Dermis microvascular lymphatic vessel endothelial cell (primary cell): ENCODE results near the gene SLC17A9. TPM values are rescaled to one million over a fixed set of nuclear protein-coding genes. Genes with fewer than 3 reads are reported as not detected.

Source experiments
- DNase-seq, 2 donors: peaks; one replicate each; pipeline versions ENCODE4 v3.0.0 to v3.0.0-alpha.2; 2010; ENCODE audit warnings: low read depth in 2 of 2
- total RNA-seq: library from RNA; depleted of rRNA; stranded (reverse); fragments of >200 nt; gene quantifications from 2 replicates; pipeline ENCODE4 v1.2.1, GENCODE V29; 2014

The SLC17A9 gene
- total RNA-seq, 1 donor from 2014 or later, result 5.4 TPM

- no peak for DNase-seq
Observed at GRCh38 chr20:62920039-62920645, 32.4 kb upstream of the SLC17A9 start.

GRCh38 chr20:62921119-62921687 lies 31.3 kb upstream of the SLC17A9 start:
- DNase-seq, result peak; percentile 73

GRCh38 chr20:62922451-62922921 lies 30.0 kb upstream of the SLC17A9 start:
- no peak for DNase-seq

- peak in 1 of 2 donors; percentile 89 for DNase-seq
Observed at GRCh38 chr20:62923059-62923668, 29.3 kb upstream of the SLC17A9 start.

GRCh38 chr20:62923669-62924441 lies 28.7 kb upstream of the SLC17A9 start:
- no peak for DNase-seq

GRCh38 chr20:62924442-62925075 lies 27.9 kb upstream of the SLC17A9 start:
- peak in 1 of 2 donors; percentile 38 for DNase-seq

- no peak for DNase-seq
Observed at GRCh38 chr20:62925076-62925419, 27.5 kb upstream of the SLC17A9 start.

- DNase-seq, result peak in 1 of 2 donors; percentile 31
Observed at GRCh38 chr20:62925420-62926228, 26.9 kb upstream of the SLC17A9 start.

- DNase-seq, result peak; percentile 68 to 89
Observed at GRCh38 chr20:62926229-62927127, 26.0 kb upstream of the SLC17A9 start, which contains the start of gene DIDO1. Gene DIDO1, minus strand, starts transcription at chr20:62926505.

- no peak for DNase-seq
Observed at GRCh38 chr20:62927128-62927705, 25.3 kb upstream of the SLC17A9 start.

GRCh38 chr20:62928246-62928939 lies 24.1 kb upstream of the SLC17A9 start:
- peak in 1 of 2 donors; percentile 33 for DNase-seq

GRCh38 chr20:62929051-62929538 lies 23.4 kb upstream of the SLC17A9 start:
- peak in 1 of 2 donors; percentile 66 for DNase-seq

- no peak for DNase-seq
Observed at GRCh38 chr20:62931464-62931863, 21.0 kb upstream of the SLC17A9 start.

GRCh38 chr20:62933966-62934365 lies 18.5 kb upstream of the SLC17A9 start:
- DNase-seq, result no peak

- DNase-seq, result no peak
Observed at GRCh38 chr20:62935204-62935967, 17.1 kb upstream of the SLC17A9 start.

- DNase-seq, result no peak
Observed at GRCh38 chr20:62935968-62936585, 16.4 kb upstream of the SLC17A9 start.
